NCI-H1436 (cell line): ENCODE data around the gene SDHAF4.
"Not testable (repeated sequence)": the region's sequence is repeated elsewhere in the genome, so short reads cannot be mapped to it uniquely, and the experiment has no call there.

ENCODE experiments used
- DNase-seq: peaks from one replicate; lab custom pipeline; 2025; lab: John Stamatoyannopoulos, UW

SDHAF4 gene

DNA sequence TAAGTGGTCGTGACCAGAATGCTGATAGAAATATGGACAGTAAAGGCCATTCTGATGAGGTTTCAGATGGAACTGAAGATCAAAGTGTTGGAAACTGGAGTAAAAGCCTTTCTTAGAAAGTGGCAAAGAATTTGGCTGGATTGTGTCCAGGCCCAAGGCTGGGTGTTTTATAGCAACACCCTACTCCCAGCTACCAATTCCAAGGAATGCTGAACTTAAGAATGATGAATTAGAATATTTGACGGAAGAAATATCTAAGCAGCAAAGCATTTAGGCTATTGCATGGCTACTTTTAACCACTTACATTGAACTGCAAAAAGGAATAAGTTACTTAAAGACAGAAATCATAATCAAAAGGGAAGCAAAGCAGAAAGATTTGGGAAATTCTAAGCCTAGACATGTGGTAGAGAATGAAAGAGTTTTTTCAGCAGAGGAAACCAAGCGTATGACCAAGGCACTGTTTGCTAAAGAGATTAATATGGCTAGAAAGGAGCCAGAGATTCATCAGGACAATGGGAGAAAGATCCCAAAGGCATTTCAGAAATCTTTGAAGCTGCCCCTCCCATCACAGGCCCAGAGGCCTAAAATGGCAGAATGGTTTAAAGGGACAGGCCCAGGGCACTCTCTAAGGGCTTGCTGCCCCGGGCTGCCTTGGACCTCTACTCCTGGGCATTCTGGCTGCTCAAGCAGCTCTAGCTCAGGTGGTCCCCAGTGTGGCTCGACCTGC lies 25.8 kb downstream of the SDHAF4 start:
- DNase-seq, result no peak

DNA sequence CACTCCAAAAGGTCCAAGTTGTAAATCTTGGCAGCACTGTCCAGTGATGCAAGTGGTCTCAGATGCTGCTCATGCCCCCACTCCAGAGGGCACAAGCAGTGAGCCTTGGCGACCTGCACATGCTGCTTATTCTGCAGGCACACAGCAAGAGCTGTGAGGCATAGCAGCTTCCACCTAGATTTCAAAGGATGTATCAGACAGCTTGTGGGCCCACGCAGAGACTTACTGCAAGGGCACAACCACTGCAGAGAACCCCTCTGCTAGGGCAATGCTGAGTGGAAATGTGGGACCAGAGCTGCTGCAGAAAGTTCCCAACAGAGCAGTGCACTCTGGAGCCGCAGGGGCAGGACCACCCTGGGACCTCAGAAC lies 26.4 kb downstream of the SDHAF4 start:
- DNase-seq, result no peak

DNA sequence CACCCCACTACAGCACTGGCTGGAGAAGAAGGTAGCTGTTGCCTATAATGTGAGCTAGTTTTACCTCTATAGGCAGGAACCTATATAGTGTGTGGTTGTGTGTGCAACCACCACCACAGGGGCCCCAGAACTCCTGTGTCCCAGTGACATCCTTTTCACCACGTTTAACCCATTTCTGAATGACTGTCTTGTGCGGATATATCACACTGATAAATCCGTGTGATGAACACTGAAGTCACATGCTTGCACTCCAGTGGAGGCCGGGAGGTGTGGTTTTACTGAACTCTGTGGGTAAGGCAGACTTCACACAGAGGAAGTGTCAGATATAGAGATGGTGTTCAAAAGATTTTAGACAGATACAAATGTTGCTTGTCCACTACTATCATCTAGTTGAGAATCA lies 32.5 kb downstream of the SDHAF4 start:
- DNase-seq, result no peak

DNA sequence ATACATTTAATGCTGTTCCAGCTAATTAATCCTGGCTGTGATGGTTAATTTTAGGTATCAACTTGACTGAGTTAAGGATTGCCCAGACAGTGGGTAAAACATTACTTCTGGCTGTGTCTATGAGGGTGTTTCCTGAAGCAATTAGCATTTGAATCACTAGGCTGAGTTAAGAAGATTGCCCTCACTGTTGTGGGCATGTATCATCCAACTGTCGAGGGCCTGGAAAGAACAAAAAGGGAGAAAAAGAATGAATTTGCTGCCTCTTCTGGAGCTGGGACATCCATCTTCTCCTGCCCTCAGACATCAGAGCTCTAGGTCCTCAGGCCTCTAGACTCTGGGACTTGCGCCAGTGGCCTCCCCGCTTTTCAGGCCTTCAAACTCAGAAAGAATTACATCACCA lies 34.3 kb downstream of the SDHAF4 start:
- DNase-seq, result no peak

DNA sequence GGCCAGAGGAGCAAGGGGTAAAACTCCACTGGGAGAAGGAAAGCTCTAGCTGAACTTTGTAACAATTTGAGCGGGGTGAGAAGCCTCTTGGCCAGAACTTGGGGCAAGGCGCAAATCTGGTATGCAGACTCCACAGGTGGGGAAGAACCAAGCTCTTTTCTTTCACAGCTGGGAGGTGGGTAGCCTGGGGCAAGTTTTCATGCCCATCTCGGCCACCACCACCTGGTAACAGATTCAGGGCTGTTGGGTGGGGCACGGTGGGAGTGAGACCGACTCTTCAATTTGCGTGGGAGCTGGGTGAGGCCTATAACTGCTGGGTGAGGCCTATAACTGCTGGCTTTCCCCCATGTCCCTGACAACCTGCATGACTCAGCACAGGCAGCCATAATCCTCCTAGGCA lies 37.5 kb downstream of the SDHAF4 start:
- DNase-seq, result no peak

DNA sequence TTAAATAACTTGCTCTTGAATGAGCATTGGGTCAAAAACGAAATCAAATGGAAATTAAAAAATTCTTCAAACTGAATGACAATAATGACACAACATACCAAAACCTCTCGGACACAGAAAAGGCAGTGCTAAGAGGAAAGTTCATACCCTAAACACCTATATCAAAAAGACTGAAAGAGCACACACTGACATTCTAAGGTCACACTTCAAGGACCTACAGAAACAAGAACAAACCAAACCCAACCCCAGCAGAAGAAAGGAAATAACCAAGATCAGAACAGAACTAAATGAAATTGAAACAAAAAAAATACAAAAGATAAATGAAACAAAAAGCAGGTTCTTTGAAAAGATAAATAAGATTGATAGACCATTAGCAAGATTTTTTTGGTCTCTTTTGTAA lies 40.6 kb downstream of the SDHAF4 start:
- DNase-seq, result not testable (repeated sequence)

DNA sequence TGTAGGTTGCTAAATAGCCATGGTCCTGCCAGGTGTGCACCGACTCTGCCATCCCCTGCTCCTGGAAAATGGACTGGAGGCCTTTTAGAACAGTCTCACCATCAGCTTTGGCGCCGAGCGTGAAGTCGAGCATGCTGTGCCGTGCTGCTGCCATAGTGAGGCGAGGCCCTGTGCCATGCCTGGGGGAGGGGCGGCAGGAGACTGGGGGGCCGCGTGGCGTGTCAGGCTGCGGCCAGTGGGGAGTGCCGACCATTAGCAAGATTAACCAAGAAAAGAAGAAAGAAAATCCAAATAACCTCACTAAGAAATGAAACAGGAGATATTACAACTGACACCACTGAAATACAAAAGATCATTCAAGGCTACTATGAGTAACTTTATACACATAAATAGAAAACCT lies 42.5 kb downstream of the SDHAF4 start:
- DNase-seq, result not testable (repeated sequence)

DNA sequence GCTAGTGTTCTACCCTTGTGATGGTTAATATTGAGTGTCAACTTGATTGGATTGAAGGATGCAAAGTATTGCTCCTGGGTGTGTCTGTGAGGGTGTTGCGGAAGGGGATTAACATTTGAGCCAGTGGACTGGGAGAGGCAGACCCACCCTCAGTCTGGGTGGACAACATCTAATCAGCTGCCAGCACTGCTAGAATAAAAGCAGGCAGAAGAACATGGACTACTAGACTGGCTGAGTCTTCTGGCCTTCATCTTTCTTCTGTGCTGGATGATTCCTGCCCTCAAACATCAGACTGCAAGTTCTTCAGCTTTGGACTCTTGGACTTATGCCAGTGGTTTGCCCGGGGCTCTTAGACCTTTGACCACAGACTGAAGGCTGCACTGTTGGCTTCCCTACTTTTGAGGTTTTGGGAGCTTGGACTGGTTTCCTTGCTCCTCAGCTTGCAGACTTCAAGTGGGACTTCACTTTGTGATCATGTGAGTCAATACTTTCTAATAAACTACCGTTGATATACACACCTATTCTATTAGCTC lies 50.1 kb downstream of the SDHAF4 start:
- DNase-seq, result no peak

DNA sequence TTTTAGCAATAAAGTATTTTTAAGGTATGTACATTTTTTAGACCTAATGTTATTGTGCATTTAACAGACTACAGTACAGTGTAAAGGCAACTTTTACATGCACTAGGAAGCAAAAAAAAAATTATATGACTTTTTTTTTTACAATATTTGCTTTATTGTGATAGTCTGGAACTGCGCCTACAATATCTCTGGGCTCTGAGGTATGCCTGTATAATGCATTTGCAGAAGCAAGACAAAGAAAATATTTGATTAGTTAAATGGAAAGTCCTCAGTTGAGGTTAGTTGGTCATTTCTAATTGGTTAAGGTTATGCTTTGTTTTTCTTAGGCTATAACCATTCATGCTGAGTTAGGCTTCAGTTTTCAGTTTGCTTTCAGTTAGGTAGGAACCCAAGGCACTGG lies 54.0 kb downstream of the SDHAF4 start:
- no peak for DNase-seq

DNA sequence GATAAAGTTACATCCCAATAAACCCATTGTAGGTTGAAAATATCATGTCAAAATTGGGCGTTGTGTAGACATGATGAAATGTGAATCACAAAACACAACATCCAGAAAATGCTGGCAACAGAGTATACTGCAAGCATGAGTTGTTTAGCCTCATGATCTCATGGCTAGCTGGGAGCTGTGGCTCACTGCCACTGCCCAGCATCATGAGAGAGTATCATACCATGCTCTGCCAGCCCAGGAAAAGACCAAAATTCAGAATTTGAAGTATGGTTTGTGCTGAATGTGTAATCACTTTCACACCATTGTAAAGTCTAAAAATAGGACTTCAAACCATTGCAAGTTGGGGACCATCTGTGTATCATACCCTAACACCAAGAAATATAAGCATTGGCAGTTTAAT lies 55.7 kb downstream of the SDHAF4 start:
- DNase-seq, result no peak

DNA sequence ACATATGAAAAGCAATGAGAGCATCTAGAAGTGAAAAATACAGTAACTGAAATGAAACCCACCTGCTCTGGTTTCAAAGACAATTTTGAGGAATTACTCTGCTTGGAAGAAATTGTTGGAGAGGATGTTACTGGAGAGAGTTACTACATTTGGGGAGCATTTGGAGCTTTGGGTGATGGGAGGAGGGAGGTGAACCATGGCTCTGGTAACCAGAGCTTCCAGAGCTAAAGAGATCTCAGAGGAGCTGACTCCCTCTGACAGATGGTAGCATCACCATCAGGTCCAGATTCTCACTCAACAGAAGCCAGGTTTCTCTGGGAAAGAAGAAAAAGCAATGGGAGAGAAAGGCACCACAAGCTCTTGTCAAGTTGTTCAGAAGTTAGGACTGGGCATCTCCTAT lies 58.7 kb downstream of the SDHAF4 start:
- DNase-seq, result no peak

DNA sequence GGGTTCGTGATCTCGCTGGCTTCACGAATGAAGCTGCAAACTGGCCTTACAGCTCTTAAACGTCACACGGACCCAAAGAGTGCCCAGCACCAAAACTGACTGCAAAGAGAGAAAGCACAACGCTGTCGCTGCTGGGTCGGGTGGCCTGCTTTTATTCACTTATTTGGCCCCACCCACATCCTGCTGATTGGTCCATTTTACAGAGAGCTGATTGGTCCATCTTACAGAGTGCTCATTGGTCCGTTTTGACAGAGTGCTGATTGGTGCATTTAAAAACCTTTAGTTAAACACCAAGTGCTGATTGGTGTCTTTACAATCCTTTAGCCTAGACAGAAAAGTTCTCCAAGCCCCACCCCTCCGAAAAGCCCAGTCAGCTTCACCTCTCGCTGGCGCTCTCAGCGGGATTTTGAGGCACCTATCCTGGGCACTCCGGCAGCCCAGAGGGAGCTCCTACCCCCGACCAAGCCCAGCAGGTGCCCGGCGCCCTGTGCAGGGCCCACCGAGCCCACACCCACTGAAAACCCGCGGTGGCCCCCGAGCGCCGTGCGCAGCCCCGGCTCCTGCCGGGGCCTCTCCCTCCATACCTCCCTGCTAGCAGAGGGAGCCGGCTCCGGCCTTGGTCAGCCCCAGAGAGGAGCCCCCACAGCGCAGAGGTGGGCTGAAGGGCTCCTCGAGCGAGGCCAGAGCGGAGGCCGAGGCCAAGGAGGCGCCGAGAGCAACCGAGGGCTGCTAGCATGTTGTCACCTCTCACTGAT lies 60.9 kb downstream of the SDHAF4 start:
- no peak for DNase-seq

DNA sequence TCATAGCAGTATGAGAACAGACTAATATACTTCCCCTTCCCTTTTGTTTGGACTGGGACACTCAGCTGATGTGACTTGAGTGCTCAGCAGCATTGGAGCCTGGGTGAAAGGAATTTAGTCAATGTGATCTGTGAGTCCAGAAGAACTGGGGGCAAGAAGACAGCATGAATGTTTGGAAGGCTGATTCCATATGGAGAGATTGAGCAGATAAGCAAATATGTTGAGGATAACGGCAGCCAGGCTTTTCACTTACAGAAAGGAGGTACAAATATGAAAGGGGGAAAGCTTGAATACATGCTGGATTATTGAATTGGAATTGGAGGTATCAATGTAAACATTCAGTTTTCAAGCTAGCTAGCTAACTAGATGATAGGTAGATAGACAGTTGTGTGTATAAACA lies 63.2 kb downstream of the SDHAF4 start:
- no peak for DNase-seq

DNA sequence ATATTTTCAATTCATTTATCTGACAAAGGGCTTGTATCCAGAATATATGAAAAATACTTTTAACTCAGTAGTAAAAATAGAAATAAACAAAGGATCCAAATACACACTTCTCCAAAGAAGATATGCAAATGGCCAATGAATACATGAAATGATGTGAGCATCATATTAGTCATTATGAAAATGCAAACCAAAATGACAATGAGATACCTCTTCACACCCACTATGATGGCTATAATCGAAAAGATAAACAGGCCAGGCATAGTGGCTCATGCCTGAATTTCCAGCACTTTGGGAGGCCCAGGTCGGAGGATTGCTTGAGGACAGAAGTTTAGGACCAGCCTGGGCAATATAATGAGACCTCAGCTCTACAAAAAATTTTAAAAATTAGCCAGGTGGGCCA lies 67.1 kb downstream of the SDHAF4 start:
- DNase-seq, result no peak

DNA sequence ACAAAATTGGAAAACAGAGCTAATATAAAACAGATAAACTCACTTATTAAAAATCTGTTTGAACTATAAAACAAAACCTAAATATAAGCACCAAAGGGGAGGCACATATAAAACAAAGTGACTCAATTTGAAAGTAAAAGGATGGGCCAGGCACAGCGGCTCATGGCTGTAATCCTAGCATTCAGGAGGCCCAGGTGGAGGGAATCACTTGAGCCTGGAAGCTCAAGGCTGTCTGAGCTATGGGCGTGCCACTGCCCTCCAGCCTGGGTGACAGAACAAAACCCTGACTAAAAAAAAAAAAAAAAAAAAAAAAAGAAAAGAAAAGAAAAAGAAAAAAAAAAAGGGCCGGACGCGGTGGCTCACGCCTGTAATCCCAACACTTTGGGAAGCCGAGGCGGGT lies 69.9 kb downstream of the SDHAF4 start:
- DNase-seq, result no peak

DNA sequence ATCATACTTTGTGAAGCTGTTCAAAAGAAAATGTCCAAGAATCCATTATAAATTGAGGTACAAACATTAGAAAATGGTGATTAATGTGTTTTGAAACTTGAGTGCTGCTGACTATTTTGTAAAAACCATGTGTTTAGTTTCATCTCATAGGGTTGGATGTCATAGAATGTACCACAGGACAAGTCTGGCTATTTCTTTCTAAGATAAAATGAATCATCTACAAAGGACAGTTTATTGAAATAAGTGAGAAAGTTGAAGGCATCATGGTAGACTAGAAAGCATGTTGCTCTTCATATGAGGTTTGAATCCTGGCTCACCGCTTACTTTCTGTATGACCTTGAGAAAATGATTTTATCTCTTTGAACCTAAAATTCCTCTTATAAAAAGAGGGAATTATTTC lies 71.7 kb downstream of the SDHAF4 start:
- no peak for DNase-seq
